Measurements from ENCODE around the gene MYRIP. TPM values are rescaled to one million over a fixed set of nuclear protein-coding genes. Genes with fewer than 3 reads are reported as not detected.
"Not testable (repeated sequence)": the region's sequence is repeated elsewhere in the genome, so short reads cannot be mapped to it uniquely, and the experiment has no call there.

Gene MYRIP
- total RNA-seq, 1 donor from 2014 or later = not detected

DNA sequence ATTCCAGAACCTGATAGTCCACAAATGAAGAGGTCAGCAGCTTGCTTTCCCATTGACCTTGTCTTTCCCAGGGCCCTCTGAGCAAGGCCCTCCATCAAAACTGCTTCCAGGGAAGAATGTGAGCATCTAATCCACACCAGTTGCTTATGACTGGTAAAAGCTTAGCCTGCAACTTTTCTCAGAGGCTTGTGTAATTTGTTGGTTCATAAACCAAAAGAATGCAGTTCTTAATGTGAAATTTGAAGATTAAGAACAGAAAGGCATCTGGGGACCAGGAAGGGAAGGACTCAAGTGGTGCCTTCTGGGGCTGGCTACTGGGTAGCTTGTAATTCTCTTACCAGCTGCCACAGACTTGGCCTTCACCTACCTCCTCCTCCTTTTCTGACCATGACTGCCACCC lies 439.2 kb downstream of the MYRIP start:
- H3K4me1 Mint-ChIP-seq = no peaks in the 10 kb centered on the region
- no peak overlapping the region for H3K27ac Mint-ChIP-seq
- H3K36me3 Mint-ChIP-seq (ENCODE audit: low read depth) = no peaks in the 10 kb centered on the region
- H3K4me3 Mint-ChIP-seq = no peak overlapping the region
- DNase-seq = no peak
- H3K27me3 Mint-ChIP-seq = peaks cover 2% of the 10 kb centered on the region
- H3K9me3 Mint-ChIP-seq = no peaks in the 10 kb centered on the region
- intact Hi-C loops (cut with micrococcal nuclease) = no loop called here

DNA sequence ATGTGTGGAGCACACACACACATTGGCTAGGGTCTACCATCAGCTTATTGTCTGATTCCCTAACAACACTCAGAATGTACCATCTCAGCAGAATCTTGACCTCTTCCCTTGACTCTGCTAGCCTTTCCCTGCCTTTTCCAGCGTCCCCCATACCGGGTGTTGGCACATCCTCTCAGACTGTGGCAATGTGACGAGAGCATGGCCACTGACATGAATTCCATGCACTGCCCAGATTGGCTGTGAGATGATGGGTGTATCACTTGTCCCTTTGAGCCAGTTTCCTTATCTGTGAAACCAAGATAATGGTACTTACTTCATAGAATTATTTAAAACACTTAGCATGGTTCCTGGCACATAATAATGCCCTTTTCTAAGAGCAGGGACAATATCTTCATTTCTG lies 439.8 kb downstream of the MYRIP start:
- H3K27ac Mint-ChIP-seq = no peak overlapping the region
- H3K36me3 Mint-ChIP-seq (ENCODE audit: low read depth) = no peaks in the 10 kb centered on the region
- DNase-seq = no peak
- H3K9me3 Mint-ChIP-seq = no peaks in the 10 kb centered on the region
- H3K27me3 Mint-ChIP-seq = peaks cover 2% of the 10 kb centered on the region
- no peak overlapping the region for H3K4me3 Mint-ChIP-seq
- H3K4me1 Mint-ChIP-seq = no peaks in the 10 kb centered on the region
- intact Hi-C loops (cut with micrococcal nuclease) = no loop called here

DNA sequence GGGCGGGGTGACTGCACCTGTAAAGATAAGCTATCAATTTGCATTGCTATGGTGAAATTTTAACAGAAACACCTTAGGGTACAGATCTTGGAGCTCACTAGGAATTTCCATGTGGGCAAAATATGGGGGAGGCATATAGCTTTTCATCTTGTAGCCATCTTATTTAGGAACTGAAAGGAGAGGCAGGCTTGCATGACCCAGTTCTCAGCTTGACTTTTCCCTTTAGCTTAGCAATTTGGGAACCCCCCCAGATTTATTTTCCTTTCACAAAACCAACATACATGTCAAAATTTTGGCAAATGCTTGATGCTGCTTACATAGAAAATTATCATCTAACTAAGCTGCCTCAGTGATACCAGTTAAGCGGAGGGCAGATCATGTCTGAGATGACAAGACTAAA lies 445.1 kb downstream of the MYRIP start:
- no peaks in the 10 kb centered on the region for H3K4me1 Mint-ChIP-seq
- no peaks in the 10 kb centered on the region for H3K36me3 Mint-ChIP-seq (ENCODE audit: low read depth)
- no peak for DNase-seq
- peaks cover 6% of the 10 kb centered on the region for H3K27me3 Mint-ChIP-seq
- intact Hi-C loops (cut with micrococcal nuclease) = no loop called here
- no peaks in the 10 kb centered on the region for H3K9me3 Mint-ChIP-seq
- no peak overlapping the region for H3K4me3 Mint-ChIP-seq
- no peak overlapping the region for H3K27ac Mint-ChIP-seq

DNA sequence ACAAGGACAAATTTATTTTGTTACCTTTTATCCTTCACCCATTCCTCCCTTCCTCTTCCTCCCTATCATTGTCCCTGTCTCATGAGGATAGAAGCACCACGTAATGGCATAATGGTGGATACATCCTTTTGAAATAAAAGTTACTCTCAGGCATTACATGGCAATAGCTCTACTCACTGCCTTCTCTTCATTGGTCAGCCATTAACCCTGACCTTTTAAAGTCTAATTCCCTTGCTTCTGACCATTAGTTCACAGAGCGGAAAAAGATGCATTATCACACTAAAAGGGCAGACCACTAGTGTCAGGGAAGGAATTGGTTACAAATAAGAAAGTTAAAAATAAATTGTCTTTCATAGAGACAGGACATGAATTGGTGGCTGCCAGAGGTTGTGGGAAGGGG lies 445.5 kb downstream of the MYRIP start:
- Mint-ChIP-seq H3K4me3 (no peak overlapping the region), H3K27ac (no peak overlapping the region), H3K36me3 (ENCODE audit: low read depth) (no peaks in the 10 kb centered on the region), H3K27me3 (peaks cover 6% of the 10 kb centered on the region), H3K9me3 (no peaks in the 10 kb centered on the region), H3K4me1 (no peaks in the 10 kb centered on the region)
- no peak for DNase-seq
- intact Hi-C loops (cut with micrococcal nuclease) = no loop called here

DNA sequence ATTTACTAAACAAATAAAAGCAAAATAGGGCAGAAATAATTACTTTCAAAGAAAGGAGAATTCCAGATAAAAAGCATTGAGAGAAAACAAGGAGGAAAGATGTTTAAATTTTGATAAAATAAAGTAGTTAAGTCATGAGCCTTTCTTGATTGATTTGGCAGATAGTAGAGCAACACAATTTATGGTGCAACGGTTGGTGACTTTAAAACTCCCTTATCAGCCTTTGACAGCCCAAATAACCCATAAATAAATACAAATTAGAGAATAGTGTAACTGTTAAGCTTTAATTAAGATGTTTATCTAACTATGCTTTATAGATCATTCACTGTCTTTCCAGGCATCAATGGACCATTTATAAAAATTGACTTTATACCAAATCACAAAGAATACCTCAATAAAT lies 446.1 kb downstream of the MYRIP start:
- no peak for DNase-seq
- peaks cover 4% of the 10 kb centered on the region for H3K27me3 Mint-ChIP-seq
- H3K36me3 Mint-ChIP-seq (ENCODE audit: low read depth) = no peaks in the 10 kb centered on the region
- no peak overlapping the region for H3K4me3 Mint-ChIP-seq
- no peaks in the 10 kb centered on the region for H3K4me1 Mint-ChIP-seq
- H3K27ac Mint-ChIP-seq = no peak overlapping the region
- H3K9me3 Mint-ChIP-seq = no peaks in the 10 kb centered on the region
- intact Hi-C loops (cut with micrococcal nuclease) = no loop called here

DNA sequence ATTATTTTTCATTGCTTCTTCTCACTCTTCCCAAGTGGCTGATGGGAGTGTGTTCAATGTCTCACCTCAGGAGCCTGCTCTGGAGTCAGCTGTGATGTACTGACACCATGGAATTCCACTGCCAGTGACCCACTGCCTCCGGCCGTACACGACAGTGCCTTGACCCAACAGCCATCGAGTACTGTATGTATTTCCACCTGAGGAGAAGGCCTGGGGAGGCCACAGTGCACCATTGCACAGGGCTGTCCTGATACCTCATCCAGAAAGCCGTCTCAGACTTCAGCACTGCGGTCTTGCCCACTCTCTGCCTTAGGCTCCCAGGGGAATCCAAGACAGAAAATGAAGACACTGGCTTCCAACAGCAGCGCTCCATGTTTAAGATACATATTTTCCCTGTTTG lies 448.7 kb downstream of the MYRIP start:
- Mint-ChIP-seq H3K9me3 (no peaks in the 10 kb centered on the region), H3K36me3 (ENCODE audit: low read depth) (no peaks in the 10 kb centered on the region), H3K4me3 (no peak overlapping the region), H3K27ac (no peak overlapping the region), H3K27me3 (peaks cover 4% of the 10 kb centered on the region), H3K4me1 (no peaks in the 10 kb centered on the region)
- DNase-seq = no peak
- intact Hi-C loops (cut with micrococcal nuclease) = no loop called here

DNA sequence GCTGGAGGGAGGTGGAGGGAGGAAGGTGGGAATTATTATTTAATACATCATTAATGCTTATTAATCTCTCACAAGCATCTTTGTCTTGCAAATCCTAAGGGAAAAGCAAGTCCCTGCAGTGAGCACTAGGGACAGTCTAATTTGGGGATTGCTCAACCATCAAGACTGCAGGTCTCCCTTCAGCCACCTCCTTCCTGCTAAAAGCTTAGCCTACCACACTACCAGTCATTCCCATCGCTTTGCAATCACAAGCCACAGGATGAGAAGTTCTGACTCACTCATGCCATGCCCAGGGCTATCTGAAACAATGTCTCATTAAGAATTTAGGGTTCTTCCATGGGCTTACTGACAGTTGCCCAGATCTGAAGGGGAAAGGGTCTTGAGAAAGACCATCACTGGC lies 449.1 kb downstream of the MYRIP start:
- Mint-ChIP-seq H3K27me3 (peaks cover 4% of the 10 kb centered on the region), H3K9me3 (no peaks in the 10 kb centered on the region), H3K4me3 (no peak overlapping the region), H3K36me3 (ENCODE audit: low read depth) (no peaks in the 10 kb centered on the region), H3K4me1 (no peaks in the 10 kb centered on the region), H3K27ac (no peak overlapping the region)
- no peak for DNase-seq
- intact Hi-C loops (cut with micrococcal nuclease) = no loop called here

DNA sequence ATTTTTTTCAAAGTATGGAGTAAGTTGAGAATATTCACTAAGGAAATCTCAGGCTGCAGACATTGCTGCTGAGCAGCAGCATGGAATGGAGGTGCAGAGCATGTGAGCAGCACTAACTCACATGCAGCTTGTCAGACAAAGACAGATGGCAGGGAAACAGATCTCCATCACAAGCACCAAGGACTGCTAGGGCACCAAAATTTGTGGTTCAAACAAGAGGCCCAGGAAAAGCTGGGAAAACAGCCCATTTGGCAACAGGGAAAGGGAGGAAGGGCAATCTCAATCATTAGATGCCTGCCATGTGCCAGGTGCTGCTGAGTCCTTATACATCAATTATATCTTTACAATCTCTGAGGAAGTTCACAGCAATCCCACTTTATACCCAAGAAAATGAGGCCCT lies 452.9 kb downstream of the MYRIP start:
- Mint-ChIP-seq H3K27me3 (peaks cover 4% of the 10 kb centered on the region), H3K4me1 (no peaks in the 10 kb centered on the region), H3K27ac (no peak overlapping the region), H3K4me3 (no peak overlapping the region), H3K9me3 (no peaks in the 10 kb centered on the region), H3K36me3 (ENCODE audit: low read depth) (no peaks in the 10 kb centered on the region)
- intact Hi-C loops (cut with micrococcal nuclease) = no loop called here
- no peak for DNase-seq

DNA sequence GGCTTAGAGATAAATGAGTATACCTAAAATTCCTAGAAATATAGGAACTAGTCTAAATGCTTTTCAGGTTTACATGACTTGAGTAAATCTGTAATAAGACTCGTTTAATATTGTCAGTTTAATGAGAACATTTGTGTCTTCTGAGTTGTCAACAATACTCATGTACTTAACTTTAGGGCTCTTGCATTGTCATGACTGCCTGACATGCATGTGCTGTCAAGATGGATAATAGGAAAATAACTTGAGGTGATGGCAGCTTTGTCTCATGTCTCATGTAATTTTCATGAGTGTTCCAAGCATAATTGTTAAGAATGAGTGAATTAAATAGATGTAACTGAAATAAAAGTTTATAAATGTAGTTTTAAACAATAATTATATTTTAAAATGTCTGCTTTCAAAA lies 455.0 kb downstream of the MYRIP start:
- no peaks in the 10 kb centered on the region for H3K36me3 Mint-ChIP-seq (ENCODE audit: low read depth)
- intact Hi-C loops (cut with micrococcal nuclease) = no loop called here
- H3K9me3 Mint-ChIP-seq = no peaks in the 10 kb centered on the region
- no peaks in the 10 kb centered on the region for H3K4me1 Mint-ChIP-seq
- no peak overlapping the region for H3K27ac Mint-ChIP-seq
- no peak overlapping the region for H3K4me3 Mint-ChIP-seq
- H3K27me3 Mint-ChIP-seq = peaks cover 4% of the 10 kb centered on the region
- DNase-seq = no peak

DNA sequence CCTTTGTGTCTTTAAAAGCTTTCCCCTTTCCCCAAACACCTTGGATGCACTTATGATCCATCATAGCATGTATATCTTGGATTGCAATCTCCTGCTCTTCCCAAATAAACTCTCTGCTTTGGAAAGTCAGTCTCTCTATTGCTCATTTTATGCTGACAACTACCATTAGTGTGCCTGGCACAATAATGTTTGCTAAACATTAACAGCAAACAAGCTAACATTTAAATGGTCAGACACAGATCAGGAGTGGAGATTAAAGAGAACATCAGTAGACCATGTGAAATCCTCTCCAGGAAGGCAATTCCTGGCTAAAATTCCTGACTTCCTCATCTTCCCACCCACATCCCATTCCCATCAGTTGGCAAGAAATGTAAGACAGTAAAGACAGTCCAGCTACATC lies 455.8 kb downstream of the MYRIP start:
- intact Hi-C loops (cut with micrococcal nuclease) = no loop called here
- H3K4me3 Mint-ChIP-seq = no peak overlapping the region
- no peaks in the 10 kb centered on the region for H3K9me3 Mint-ChIP-seq
- no peaks in the 10 kb centered on the region for H3K4me1 Mint-ChIP-seq
- no peak overlapping the region for H3K27ac Mint-ChIP-seq
- peaks cover 4% of the 10 kb centered on the region for H3K27me3 Mint-ChIP-seq
- DNase-seq = no peak
- H3K36me3 Mint-ChIP-seq (ENCODE audit: low read depth) = no peaks in the 10 kb centered on the region

DNA sequence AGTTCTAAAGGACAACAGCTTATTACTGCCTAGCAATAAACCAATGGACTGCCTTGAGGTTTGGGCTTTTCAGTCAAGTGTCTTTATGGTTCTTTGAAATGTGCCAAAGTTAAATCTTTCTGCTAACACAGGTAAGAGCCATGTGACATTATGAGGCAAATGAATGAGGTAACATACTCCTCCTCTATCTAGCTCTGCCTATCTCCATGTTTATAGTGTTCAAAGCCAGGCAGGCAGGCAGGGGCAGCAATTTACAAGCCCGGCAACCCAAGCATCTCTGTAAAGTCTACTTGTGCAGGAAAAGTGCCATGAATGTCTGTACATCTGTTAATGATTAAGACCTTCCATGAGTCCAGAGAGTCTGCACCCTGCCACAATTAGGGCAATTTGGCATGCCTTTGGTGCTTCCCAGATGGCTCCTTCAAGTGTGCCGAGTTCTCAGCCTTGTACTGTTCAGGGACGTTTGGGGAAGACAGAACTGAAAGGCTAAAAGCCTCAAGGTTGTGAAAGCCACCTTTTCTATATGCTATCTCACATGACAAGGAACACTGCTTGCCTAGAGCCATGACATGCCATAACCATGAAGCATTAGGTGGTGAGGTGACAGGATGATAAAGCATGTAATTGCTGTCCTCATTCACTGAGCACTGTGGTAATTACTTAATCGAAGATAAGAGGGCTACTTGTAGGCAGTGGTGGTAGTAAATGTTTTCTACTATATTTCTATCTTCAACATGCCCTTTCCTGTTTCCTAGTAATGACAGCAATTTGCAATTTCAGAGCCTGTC lies 458.7 kb downstream of the MYRIP start:
- intact Hi-C loops (cut with micrococcal nuclease) = no loop called here
- H3K27me3 Mint-ChIP-seq = peaks cover 4% of the 10 kb centered on the region
- no peak overlapping the region for H3K27ac Mint-ChIP-seq
- no peaks in the 10 kb centered on the region for H3K4me1 Mint-ChIP-seq
- H3K9me3 Mint-ChIP-seq = peaks cover 3% of the 10 kb centered on the region
- no peaks in the 10 kb centered on the region for H3K36me3 Mint-ChIP-seq (ENCODE audit: low read depth)
- no peak for DNase-seq
- no peak overlapping the region for H3K4me3 Mint-ChIP-seq

DNA sequence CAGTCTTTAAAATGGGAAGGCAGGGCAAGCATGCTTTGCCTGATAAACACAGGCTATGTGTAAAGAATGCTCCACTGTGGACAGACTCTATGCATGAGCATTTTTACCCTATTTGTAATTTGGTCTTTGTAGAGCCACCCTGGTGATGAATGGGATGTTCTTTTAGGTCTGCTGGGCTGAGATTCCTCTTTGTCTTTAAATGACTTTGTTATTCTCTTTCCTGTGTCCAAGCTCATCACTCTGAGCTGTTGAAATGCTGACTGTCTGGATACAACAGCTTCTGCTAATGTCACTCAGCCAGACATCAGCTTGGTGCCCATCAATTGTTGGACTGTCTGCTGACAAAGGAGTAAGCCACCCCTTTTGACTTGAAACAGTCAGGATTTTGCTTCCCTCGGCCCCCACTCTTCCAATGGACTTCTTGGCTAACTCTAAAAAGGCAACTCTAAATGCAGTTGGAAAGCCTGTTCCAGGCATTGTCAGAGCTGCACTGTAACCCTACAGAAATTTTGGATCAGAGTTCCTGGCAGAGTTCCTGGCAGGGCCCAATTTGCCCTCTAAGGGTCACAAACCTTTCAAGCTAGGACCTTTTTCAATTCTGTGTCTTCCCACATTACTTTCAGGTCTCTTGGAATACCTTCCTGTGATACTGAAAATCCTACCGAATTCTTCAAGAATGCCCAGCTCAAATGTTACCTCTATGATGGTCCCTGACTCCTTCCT lies 459.6 kb downstream of the MYRIP start:
- Mint-ChIP-seq H3K36me3 (ENCODE audit: low read depth) (no peaks in the 10 kb centered on the region), H3K27me3 (peaks cover 4% of the 10 kb centered on the region), H3K4me3 (no peak overlapping the region), H3K9me3 (peaks cover 3% of the 10 kb centered on the region), H3K4me1 (no peaks in the 10 kb centered on the region), H3K27ac (no peak overlapping the region)
- intact Hi-C loops (cut with micrococcal nuclease) = no loop called here
- no peak for DNase-seq

DNA sequence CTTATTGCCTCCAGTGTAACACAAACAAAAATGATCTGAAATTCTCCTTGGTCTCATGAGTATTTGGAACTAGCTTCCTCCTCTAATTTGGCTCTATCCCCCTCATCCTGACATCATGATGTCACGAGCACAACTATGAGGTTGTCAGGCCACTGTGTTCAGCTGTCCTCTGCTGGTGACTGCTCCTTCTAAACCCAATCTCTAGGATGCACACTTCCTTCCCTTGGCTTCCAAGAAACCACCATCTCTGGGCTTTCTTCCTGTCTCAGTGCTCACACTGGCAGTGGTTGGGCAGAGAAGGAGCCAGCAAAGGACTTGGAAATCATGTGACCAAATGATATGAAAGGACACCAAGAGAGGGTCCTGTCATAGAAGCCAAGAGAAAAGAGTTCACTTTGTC lies 469.4 kb downstream of the MYRIP start:
- Mint-ChIP-seq H3K9me3 (no peaks in the 10 kb centered on the region), H3K36me3 (ENCODE audit: low read depth) (no peaks in the 10 kb centered on the region), H3K27me3 (no peaks in the 10 kb centered on the region), H3K4me1 (no peaks in the 10 kb centered on the region), H3K4me3 (no peak overlapping the region), H3K27ac (no peak overlapping the region)
- no peak for DNase-seq
- intact Hi-C loops (cut with micrococcal nuclease) = no loop called here

DNA sequence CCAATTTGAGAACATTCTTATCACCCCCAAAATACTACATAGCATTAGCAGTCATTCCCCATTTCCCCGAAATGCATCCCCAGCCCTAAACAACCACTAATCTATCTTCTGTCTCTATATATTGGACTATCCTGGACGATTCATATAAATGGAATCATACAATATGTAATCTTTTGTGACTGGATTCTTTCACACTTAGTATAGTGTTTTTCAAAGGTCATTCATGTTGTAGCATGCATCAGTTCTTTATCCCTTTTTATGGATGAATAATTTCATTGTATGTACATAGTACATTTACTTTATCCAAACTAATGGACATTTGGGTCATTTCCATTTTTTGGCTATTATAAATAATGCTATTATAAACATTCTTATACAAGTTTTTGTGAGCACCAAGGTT lies 472.6 kb downstream of the MYRIP start:
- no peak for DNase-seq
- Mint-ChIP-seq H3K4me3 (no peak overlapping the region), H3K36me3 (ENCODE audit: low read depth) (no peaks in the 10 kb centered on the region), H3K27ac (no peak overlapping the region), H3K4me1 (no peaks in the 10 kb centered on the region), H3K9me3 (no peaks in the 10 kb centered on the region), H3K27me3 (peaks cover 3% of the 10 kb centered on the region)
- intact Hi-C loops (cut with micrococcal nuclease) = no loop called here

DNA sequence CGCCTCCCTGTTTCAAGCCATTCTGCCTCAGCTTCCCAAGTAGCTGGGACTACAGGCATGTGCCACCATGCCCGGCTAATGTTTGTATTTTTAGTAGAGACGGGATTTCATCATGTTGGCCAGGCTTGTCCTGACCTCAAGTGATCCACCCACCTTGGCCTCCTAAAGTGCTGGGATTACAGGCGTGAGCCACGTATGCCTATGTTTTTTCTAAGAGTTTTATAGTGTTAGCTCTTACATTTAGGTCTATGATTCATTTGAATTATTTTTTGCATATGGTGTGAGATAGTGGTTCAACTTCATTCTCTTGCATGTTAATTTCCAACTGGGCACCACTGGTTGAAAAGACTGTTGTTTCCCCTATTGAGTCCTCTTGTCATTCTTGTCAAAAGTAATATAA lies 473.6 kb downstream of the MYRIP start:
- H3K4me1 Mint-ChIP-seq; DNase-seq; H3K9me3 Mint-ChIP-seq; H3K27ac Mint-ChIP-seq; H3K4me3 Mint-ChIP-seq; intact Hi-C loops (cut with micrococcal nuclease); H3K27me3 Mint-ChIP-seq; H3K36me3 Mint-ChIP-seq (ENCODE audit: low read depth): not testable (repeated sequence)

Data from activated CD4-positive, alpha-beta T cell treated with anti-CD3 and anti-CD28 coated beads, Interleukin-2, amount 10 ng/mL, durations not matched to agents 24 days and 14 days (primary cell).